GM21381 (cell line): Measurements from ENCODE around the gene PSORS1C1.
"Not testable (repeated sequence)": the region's sequence is repeated elsewhere in the genome, so short reads cannot be mapped to it uniquely, and the experiment has no call there.

Experiments
- ATAC-seq: cut with Tn5 transposase; IDR thresholded peaks from one replicate; pipeline ENCODE4 v1.9.1; 2021; ENCODE audit warnings: mild to moderate bottlenecking, moderate library complexity; ENCODE audit not compliant: unreplicated experiment

Gene PSORS1C1

GRCh38 chr6:31172973-31173384, 58.4 kb downstream of the PSORS1C1 start:
- no peak for ATAC-seq

DNA sequence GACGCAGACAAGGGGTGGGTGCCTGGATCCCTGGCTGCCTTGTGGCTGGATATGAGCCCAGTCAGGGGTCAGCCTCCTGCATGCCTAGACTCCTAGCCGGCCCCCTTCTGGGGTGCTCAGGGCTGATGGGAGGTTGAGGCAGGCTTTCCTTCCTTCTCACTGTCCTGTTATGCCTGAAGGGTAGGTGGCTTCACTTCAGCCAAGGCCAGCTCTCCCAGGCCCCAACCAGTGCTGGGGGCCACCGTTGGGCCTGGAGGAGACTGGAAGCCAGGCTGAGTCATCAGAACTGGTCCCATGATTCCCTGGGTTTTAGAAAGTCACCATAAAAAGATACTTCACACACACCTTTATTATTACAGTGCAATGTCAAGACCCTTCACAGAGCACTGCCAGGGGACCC, 58.8 kb downstream of the PSORS1C1 start:
- ATAC-seq: no peak

DNA sequence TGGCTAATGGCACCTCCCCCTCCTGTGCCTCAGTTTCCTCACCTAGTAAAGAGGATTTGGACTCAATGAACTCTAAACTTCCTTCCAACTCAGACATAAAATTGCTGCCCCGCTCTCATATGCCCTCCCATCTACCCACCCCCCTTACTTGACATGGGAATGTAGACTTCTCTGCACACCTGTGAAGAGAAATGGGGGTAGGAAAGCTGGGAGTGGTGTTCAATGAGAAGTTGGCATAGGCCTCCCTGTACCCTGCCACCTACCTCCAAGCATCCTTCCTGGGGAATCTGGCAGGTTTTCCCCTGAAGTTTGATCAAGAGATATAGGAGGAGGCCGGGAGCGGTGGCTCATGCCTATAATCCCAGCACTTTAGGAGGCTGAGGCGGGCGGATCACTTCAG, 59.8 kb downstream of the PSORS1C1 start:
- no peak for ATAC-seq

- ATAC-seq: no peak
These were observed 61.4 kb downstream of the PSORS1C1 start for GRCh38 chr6:31175971-31176370.

DNA sequence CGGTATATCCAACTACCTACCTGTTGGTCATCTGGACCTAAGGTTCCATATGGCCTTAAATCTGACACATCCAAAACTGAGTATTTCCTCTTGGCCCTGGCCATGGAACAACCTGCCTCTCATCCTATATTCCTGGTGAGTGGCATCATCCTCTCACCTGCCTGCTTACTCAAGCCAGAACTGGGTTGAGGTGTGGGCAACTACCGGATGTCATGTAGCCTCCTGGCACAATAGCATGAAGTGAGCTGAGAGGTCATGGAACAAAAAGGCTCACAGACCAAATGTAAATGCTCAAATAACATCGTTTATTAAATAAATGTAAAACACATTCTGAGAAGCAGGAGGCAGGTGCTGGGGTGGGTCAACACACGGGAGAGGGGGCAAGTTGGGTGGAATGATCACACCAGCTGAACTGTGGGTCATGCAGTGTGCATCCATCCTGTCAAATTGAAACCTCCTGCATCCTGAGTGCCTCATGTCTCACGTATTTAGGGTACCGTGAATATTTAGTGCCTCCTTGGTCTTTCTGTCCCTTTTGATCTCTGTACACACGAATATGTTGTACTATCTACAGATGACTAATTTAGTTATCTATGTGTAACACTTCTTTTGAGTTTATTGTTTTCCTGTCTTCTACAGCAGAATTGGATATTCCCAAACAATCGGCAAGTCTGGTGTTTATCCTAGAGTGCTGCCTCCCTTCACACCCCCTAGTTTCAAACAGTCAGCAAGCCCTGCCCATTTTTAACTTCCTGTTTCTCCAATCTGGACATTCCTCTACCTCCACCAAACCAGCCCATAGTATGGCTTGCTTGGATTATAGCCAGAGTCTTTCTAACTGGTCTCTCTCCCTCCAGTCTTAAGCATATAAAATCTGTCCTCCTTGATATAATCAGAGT, 63.8 kb downstream of the PSORS1C1 start:
- ATAC-seq: no peak

- ATAC-seq: no peak
These were observed 64.4 kb downstream of the PSORS1C1 start for GRCh38 chr6:31179042-31179386.

DNA sequence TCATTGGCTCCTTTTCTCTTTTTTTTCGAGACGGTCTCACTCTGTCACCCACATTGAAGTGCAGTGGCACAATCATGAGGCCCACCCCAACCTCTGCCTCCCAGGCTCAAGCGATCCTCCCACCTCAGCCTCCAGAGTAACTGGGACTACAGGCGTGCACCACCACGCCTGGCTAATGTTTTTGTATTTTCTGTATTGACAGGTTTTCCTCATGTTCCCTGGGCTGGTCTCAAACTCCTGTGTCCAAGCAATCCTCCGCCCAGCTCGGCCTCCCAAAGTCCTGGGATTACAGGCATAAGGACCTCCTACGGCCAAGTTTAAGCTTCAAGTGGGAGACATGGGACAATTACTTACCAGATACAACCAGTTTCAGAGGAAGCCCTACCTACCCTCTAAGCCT, 65.3 kb downstream of the PSORS1C1 start:
- no peak for ATAC-seq

DNA sequence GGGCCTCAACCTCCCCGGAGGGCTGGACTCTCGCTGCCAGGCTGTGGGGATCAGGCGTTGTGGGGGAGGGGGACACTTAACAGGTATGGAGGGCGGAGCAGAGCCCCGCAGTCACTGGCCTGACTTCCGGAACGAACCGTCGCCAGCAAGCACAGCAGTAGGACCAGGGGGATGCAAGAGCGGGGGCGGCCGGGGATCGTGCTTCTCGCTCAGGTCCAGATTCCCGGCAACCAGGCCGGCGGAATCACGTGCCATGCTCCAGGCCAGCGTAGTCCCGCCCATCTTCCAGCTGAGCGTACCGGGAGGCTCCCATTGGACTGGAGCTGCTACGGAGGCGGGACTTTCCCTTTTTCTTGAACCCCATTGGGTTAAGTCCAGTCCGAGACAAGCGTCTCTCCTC, 65.9 kb downstream of the PSORS1C1 start:
- no peak for ATAC-seq

DNA sequence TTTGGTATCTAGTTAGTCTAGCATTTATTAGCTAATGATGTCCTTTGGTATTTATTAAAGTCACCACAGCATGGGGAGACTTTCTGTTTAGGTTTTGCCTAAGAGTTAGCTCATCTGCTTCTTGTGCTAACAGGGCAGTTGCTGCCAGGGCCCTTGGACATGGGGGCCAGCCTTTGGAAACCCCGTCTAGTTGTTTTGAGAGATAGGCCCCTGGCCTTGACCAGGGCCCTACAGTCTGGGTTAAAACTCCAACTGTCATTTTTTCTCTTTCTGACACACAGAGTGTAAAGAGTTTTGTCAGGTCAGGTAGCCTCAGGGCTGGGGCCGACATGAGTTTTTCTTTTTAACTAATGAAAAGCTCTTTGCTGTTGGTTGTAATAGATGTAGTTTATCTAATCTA, 68.7 kb downstream of the PSORS1C1 start:
- ATAC-seq: not testable (repeated sequence)

- not testable (repeated sequence) for ATAC-seq
These were observed 69.3 kb downstream of the PSORS1C1 start for GRCh38 chr6:31183859-31184258.

DNA sequence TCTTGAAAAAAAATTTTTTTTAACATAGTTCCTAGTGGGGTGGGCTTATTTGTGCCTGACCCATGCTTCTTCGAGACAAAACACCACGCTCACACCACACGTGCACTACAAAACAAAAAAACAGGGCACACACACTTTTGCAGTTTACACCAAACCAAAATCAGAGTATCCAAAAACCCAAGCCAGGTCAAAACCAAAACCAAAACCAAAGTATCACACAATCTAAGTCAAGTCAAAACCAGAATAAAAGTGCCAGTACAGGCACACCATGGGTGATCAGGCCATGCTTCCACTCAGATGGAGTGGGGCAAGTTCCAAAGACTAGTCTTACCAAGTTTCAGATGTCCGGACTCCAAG, 71.1 kb downstream of the PSORS1C1 start:
- not testable (repeated sequence) for ATAC-seq

DNA sequence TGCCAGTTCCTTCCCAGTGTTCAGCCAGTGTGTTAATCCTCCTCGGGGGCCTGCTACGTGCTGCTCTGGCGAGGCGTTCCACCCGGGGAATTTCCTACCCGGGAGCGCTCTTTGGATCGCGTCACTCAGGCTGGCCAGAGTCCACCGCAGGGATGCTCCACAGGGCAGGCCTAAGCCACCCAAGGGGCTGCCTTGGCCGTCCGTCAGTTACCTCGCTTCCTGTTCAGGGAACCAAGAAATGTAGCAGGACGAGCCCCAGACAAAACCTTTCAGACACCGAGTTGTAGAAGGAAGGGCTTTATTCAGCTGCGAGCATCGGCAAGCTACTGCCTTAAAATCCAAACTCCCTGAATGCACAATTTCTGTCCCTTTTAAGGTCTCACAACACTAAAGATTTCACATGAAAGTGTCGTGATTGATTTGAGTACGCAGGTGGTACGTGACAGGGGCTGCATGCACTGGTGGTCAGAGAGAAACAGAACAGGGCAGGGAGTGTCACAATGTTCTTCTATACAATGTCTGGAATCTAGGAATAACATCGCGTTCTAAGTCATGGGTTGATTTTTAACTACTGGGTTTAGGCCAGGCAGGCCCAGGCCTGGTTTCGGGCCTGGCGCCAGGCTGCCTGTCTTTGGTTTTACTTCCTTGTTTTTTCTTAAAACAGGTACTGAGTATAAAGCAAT, 71.6 kb downstream of the PSORS1C1 start:
- ATAC-seq: no peak

DNA sequence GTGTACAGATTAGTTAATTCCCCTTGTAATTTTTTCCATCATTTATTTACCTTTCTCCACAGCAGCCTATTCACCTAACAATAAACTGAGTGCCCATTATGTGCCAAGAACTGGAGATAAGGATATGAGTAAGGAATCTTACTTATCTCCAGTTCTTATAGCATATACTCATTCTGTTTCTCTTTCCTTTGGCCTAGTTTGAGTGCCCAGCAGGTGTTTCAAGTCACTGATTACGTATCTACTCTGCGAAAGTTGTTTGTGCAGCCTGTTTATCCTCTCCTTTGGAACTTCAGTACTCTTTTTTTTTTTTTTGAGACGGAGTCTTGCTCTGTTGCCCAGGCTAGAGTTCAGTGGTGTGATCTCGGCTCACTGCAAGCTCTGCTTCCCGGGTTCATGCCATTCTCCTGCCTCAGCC, 73.2 kb downstream of the PSORS1C1 start:
- no peak for ATAC-seq

- ATAC-seq: not testable (repeated sequence)
These were observed 74.6 kb downstream of the PSORS1C1 start for GRCh38 chr6:31189223-31189622.
